HG03039 (cell line): ENCODE measurements around the gene PSMD11.
"Not testable (repeated sequence)": the region's sequence is repeated elsewhere in the genome, so short reads cannot be mapped to it uniquely, and the experiment has no call there.

ENCODE experiments used
- ATAC-seq: cut with Tn5 transposase; IDR thresholded peaks from one replicate; pipeline ENCODE4 v1.9.1; 2021; ENCODE audit warnings: mild to moderate bottlenecking, moderate library complexity; ENCODE audit not compliant: unreplicated experiment

PSMD11 gene

DNA sequence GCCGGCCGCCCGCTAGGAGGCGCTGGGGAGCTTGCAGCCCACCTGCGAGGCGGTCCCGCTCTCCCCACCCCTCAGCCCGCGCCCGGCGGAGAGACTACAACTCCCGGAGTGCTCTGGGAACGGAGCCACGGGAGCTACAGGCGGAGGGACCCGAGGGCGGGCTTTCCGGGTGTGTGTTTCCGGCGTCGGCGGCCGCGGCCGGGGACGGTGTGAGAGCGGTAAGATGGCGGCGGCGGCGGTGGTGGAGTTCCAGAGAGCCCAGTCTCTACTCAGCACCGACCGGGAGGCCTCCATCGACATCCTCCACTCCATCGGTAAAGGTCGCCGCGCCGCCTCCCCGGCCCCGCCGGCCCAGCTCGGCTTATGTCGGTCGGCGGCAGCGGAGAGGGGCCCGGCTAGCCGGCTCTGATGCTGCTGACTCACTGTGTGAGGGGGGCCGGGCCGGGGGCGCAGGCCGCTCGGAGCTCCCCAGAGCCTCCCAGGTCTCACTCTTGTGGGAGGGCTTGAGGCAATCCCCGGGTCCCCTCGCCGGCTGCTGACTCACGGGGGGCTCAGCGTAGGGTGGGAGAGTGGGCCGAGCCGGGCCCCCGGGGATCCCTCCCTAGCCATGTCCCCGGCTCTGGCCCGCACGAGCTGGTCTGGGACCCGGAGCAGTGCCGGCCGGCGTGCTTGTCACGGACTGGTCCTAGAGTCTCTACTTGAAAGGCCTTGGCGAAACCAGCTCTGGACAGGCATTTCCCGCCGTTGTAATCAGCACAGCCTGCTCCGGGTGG is at the start of gene PSMD11:
Gene PSMD11, plus strand, starts transcription at position 210 of the 773 bp plus-strand sequence. Its CDS starts 14 bp downstream, at position 224.
- peak; percentile 93 for ATAC-seq

DNA sequence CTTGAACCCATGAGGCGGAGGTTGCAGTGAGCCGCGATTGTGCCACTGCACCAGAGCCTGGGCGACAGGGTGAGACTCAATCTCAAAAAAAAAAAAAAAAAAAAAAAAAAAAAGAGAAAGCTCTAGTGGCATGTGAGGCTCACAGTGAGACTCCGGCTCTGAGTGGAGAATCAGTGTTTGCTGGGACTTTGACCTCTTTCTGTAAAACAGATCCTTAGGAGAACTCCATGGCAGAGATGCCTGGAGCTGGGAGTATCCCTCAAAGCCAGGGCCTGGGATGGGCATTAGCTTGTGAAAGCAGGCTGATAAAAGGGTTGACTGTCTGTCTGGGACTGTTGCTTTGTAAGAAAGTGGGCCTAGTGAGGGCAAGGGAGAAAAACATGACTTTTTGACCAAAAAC is 48.0 kb upstream of the PSMD11 start:
- no peak for ATAC-seq

DNA sequence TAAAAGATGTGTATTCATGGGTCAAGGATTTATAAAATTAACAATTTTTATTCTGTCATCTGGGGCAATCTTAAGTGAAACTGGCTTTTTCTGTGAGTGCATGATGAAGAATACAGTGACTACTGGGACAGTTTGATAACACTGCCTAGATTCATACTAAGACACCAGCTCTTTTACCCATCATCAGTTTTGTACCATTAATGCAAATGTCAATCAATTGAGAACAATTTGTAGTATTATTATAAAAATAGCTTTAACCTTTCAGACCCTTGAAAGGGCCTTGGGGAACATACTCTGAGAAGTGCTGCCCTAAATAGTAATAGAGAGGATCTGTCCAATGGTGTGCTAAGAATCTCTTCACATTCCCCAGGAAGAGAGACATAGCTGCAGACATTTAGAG is 45.4 kb upstream of the PSMD11 start:
- ATAC-seq: no peak

DNA sequence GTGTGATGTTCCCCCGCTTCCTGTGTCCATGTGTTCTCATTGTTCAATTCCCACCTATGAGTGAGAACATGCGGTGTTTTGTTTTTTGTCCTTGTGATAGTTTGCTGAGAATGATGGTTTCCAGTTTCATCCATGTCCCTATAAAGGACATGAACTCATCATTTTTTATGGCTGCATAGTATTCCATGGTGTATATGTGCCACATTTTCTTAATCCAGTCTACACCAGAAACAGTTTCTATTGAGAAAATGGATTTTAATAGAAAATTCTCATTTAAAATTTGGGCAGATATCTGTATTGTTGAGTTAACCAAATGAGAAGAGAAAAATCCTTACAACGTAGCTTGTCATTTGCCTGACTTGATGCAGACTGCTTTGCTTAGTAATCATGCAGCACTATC is 34.2 kb upstream of the PSMD11 start:
- ATAC-seq: not testable (repeated sequence)

DNA sequence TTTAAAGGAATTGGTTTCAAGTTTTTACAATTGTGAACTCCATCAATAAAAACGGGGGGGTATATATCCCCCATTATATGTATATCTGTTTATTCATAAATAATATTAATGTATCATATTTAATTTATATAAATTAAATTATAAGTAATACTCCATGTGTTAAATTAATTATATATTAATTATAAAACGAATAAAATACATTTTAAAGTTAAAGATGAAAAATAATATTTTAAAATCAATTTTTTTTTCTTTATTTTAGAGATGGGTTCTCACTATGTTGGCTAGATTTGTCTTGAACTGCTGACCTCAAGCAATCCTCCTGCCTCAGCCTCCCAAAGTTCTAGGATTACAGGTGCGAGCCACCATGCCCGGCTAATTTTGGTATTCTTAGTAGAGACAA is 17.4 kb upstream of the PSMD11 start:
- no peak for ATAC-seq

DNA sequence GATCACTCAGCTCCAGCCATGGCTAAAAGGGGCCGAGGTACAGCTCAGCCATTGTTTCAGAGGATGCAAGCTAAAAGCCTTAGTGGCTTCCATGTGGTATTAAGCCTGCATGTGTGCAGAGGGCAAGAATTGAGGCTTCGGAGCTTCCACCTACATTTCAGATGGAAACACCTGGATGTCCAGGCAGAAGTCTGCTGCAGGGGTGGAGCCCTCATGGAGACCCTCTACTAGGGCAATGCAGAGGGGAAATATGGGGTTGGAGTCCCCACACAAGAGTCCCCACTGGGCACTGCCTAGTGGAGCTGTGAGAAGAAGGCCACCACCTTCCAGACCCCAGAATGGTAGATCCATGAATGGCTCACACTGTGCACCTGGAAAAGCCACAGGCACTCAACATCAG is 14.7 kb upstream of the PSMD11 start:
- ATAC-seq: no peak

DNA sequence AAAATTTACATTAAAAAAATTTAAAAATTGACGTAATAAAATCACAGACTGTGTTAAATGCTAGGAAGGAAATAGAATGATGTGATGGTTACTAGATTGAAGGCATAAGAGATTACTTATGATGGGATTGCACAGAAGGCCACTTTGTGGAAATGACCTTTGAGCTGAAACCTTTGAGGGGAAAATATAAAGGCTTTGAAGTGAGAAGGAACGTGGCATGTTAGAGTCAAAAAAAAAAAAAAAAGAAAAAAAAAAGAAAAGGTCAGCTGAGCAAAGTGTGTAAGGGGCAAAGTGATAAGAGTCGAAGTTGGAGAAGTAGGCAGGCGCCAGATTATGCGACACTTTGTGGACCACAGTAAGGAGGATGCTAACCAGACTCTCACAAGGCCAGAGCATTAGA is 3.6 kb upstream of the PSMD11 start:
- no peak for ATAC-seq

DNA sequence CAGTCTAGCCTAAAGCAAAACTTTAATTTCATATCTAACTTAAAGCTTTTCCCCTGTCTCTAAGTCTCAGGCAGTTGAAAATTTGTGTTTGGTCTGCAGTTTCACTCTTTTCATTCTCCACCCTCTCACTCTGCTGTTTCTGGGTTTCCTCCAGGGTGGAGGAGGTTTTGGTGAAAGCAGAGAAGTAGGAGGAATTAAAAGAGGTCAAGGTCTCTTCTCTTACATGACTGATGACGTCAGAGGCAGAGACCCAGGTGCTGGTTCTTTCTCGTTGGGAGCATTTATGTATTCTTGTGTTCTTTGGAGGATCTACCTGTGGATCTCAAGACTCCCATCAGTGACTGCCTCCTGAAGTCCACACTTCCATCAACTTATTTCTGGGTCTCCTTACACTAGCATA is 2.4 kb upstream of the PSMD11 start:
- ATAC-seq: no peak

DNA sequence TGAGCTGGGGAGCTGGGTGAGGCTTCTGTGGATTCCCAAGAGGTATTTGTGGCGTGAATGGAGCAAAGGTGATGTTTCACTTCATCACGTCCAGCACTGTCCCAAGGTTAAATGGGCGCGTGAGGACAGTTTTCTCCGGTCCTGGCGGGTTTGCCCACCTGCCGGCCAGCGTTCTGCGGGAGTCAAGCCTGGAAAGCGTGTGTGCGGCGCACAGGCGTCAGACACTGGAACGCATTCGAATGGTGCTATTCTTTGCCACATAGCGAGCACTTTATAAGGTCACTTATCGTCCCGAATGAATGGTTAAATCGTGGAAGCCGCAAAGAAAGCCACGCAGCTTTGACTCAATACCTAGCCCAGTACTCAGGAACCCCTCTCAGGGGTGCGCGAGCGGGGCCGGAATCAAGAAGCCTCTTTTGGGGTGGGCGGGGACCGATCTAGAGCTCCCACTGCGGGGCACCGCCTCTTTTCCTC is 446 bp upstream of the PSMD11 start:
- ATAC-seq: no peak

DNA sequence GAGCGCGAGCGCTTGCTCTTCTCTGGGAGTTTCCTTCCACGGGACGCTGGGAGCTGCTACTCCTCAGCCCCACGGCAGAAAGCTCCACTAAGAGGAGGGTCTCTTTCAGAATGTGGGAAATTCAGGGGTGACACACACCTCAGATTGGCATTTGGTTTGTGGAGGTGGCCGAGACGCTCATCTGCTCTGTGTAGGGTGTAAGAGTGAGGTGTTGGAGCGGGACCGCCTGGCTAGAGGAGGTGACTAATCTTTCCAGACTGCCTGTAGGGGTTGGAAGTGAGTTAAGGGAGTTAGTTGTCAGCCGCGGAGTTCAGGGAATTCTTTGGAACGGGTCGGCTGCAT is 735 bp downstream of the PSMD11 start:
- ATAC-seq: no peak

DNA sequence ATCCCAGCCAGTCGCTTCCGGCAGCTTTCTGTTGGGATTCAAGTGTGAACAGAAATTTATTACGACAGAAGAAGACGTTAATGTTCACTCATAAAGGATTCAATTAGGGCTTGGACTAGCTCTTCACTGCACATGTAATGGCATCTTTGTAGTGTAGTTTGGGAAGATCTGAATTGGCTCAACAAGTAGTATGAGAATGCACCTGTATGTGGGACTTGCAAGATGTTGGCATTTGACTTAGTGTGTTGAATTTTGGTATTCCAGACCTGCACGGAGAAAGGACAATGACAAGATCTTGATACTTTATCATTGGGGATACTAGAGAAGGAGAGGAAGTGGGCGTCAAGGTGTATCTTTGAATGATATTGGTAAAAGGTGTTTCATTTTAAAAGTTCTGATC is 1.2 kb downstream of the PSMD11 start:
- ATAC-seq: no peak

DNA sequence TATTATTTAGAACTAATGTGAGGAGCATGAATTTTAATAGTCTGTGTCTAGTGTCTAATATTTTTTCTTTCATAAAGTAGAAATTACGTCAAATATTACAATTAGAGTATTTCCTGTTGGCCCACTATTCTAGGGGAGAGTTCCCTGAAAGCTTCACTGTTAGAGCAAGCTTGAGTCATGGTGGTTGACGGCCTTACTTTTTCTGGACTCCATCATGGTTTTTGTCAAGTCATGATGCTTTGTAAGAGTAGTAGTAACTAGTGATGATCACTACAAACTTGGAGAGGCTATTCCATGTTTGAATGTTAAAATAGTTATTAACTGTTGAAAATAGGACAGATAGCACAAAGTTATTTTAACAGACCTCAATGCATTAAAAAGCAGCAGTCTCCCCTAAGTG is 1.7 kb downstream of the PSMD11 start:
- no peak for ATAC-seq

DNA sequence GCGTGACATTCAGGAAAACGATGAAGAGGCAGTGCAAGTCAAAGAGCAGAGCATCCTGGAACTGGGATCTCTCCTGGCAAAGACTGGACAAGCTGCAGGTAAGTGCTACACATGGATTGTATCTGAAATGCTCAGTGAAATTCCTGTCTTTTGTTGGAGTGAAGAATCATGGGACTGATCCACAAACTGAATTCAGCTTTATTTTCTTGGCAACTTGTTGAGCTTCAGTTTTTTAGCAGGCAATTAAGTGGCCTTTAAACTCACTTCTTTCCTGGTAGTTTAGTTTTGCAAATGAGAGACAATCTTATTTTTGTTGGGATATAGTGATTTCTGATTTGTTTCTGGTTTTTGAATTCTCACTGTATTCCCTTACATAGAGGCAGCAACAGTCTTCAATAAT is 2.6 kb downstream of the PSMD11 start:
- no peak for ATAC-seq

DNA sequence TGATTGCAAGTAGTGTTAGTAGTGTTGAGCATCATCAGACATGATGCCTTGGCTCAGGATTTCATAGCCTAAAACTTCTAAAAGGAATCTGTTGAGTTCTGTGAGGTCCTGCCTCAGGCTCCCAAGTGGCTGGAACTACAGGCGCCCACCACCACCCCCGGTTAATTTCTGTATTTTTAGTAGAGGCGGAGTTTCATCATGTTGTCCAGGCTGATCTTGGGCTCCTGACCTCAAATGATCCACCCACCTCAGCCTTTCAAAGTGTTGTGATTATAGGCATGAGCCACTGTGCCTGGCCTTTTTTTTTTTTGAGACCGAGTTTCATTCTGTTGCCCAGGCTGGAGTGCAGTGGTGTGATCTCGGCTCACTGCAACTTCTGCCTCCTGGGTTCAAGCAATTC is 5.7 kb downstream of the PSMD11 start:
- no peak for ATAC-seq

DNA sequence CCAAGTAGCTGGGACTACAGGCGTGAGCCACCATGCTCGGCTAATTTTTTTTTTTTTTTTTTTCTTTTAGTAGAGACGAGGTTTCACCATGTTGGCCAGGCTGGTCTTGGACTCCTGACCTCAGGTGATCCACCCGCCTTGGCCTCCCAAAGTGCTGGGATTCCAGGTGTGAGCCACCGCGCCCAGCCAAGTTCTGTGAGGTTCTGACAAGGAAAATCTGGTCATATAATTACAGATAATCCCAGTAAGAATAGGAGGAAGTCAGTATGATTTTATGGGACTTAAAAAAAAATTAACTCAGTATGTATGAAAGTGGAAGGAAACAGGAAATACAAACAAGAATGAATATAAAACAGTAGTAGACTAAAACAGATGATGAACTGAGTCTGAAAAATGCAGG is 6.1 kb downstream of the PSMD11 start:
- ATAC-seq: not testable (repeated sequence)

DNA sequence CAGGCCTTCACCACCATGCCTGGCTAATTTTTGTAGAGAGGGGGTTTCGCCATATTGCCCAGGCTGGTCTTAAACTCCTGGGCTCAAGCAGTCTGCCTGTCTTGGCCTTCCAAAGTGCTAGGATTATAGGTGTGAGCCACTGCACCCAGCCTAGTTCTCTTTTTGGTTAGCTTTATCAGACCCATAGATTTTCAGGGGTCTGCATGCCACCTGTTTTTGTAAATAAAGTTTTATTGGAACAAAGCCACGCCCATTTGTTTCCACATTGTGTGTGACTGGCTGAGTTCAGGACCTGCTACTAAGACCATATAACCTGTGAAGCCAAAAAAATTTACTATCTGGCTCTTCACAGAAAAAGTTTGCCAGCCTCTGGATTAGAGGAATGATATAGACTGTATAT is 7.6 kb downstream of the PSMD11 start:
- no peak for ATAC-seq

DNA sequence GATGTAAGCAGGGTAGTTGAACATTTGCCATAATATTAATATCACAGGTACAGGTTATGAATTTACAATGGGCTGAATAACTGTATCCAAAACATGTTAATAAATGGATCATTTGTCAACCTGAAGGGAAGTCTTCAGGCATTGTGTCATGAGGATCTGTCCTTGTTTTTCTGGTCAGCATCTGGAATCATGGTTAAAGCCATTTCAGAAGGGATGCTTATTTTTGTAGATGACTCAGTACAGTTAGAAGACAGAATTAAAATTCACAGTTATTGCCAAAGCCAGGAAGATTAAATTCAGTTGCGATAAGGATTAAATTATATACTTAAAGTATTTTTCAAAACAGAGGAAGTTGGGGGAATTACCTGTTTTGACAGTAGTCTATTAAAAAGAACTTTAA is 8.0 kb downstream of the PSMD11 start:
- ATAC-seq: no peak

DNA sequence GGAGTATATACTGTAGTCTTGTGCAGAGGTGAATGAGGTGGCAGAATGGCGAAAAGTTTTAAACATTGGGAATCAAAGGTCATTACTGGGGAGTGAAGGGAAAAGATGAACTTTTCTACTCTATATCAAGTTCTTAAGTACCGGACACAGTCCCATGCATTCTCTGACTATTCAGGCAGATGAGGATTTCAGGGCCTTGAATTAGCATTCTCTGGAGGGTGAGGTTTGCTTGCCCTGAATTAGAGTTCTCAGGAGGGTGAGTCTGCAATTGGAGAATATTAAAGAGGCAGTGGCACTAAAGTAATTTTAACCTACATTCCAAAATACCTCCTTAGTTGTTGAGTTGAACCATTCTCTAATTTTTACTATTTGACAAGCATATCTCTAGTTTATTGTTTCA is 9.1 kb downstream of the PSMD11 start:
- ATAC-seq: no peak

DNA sequence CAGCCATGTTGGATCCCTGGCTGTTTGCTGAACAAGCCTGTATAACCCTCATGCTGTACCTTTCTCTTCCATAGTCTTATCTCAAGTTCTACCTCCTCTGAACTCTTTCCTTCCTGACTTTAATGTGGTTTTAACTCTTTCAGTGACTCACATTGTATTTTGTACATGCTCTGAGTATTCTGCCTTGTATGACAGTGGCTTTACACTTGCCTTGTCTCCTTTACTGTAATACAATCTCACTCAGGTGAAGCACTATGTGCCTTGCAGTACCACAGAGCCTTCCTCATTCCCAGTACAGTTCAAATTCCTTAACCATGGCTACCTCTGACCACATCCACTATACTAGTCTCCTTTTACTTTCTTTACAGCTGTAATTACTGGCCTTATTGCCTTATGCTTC is 14.1 kb downstream of the PSMD11 start:
- ATAC-seq: no peak

DNA sequence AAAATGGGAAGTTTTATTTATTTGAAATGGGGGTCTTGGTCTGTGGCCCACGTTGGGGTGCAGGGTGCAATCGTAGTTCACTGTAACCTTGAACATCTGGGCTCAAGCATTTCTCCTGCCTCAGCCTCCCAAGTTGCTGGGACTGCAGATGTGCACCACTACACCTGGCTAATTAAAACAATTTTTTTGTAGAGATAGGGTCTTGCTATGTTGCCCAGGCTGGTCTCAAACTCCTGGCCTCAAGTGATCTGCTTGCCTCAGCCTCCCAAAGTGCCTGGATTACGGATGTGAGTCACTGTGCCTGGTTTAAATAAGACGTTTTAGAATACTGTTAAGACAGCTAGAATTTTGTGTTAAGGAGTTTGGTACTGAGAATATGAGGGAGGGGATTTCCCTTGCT is 15.7 kb downstream of the PSMD11 start:
- ATAC-seq: no peak

DNA sequence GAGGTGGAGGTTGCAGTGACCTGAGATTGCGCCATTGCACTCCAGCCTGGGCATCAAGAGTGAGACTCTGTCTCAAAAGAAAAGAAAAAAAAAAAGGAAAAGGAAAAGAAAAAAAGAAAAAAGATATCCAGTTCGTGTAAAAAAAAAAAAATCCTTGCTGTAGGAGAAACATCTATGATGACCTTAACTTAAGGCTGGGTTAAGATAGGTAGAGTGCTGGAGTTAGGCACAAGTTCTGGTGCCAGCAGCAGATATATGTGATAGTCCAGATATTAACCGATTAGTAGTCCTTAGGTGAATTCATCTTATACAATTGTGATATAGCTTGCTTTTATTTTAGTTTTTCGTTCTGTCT is 17.2 kb downstream of the PSMD11 start:
- no peak for ATAC-seq

DNA sequence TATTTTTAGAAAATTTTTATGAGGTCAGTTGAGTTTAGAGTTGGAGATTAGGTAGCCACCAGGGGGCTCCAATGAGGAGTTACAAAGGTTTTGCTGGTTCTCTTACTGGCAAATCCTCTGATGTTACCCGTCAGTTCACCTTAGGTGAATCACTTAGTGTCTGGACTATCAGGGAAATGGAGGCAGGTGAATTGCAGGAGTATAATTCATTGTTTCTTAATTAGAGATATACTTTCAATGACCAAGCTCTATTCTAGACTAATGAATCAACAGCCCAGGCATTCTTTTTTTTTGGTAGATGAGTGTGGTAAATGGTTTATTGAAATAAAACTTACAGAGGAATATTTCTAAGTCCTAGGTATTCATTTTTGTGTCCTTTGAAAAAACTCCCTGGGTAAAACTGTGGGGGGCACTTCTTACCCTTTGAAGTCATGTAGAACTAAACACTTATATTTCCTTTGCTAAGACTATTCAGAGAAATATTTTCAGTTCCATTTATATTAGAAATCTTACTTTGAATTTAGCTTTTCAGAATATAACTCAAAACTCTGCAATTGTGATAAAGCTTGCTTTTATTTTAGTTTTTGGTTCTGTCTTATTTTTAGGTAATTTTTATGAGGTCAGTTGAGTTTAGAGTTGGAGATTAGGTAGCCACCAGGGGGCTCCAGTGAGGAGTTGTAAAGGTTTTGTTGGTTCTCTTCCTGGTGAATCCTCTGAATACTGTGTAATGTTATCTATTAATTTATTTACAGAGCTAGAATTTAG is 17.7 kb downstream of the PSMD11 start:
- no peak for ATAC-seq

DNA sequence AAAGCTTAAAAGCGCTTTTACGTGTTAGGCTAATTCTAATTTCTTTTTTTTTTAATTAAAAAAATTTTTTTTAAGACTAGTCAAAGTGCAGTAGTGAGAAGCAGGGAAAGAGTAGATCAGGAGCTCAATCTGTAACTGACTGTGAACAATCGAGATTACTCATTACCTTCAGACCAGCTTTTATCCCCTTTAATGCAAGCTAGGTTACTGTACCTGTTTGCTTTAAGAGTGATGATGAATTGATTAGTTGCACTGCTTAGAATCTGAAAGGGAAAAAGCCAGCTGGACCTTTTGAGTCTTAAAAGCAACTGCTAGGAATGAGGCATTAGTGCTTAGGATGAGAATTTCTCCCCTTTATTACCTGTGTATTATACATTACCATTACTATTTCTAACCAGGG is 19.0 kb downstream of the PSMD11 start:
- no peak for ATAC-seq
